GM12878 (cell line): Measurements from ENCODE around the gene SCN4A. TPM values are rescaled to one million over a fixed set of nuclear protein-coding genes. Genes with fewer than 3 reads are reported as not detected.

Source experiments
- ATAC-seq: fragments of 200-7000 bp; cut with Tn5 transposase; 3 replicates; pipeline ENCODE4 v1.9.1; 2020; ENCODE audit warnings: mild to moderate bottlenecking, moderate library complexity
- BruUV-seq: library from RNA; stranded (reverse); fragments of 400-500 nt; replicated peaks from 2 replicates; lab custom pipeline; 2021; lab: Mats Ljungman, UMichigan
- CTCF ChIA-PET: fragments of 300-600 bp; sonication (Branson Sonifier 250); formaldehyde crosslinking; extraction: SDS; loops from one replicate; lab custom pipeline; 2021; ENCODE audit warnings: inconsistent platforms; lab: Yijun Ruan, JAX
- POLR2A ChIA-PET: fragments of 350-600 bp; formaldehyde crosslinking; extraction: SDS; loops from one replicate; lab custom pipeline; 2021; ENCODE audit warnings: inconsistent platforms; lab: Charles Lee
- RAD21 ChIA-PET: fragments of 300-600 bp; sonication (Branson Sonifier 250); formaldehyde crosslinking; loops from one replicate; lab custom pipeline; 2023; ENCODE audit warnings: antibody characterized with exemption; ENCODE audit not compliant: unreplicated experiment; lab: Charles Lee
- SMC1A ChIA-PET: fragments of 300-600 bp; sonication (Branson Sonifier 250); formaldehyde crosslinking; loops from one replicate; lab custom pipeline; 2023; ENCODE audit not compliant: unreplicated experiment, uncharacterized antibody; lab: Charles Lee
- DNase-seq: peaks from one replicate; pipeline ENCODE4 v3.0.0-alpha.2; 2011; ENCODE audit warnings: low read depth, low spot score
- FAIRE-seq: peaks from 3 replicates; lab custom pipeline; 2011; peaks lifted over from hg19 to GRCh38; lab: Jason Lieb, UNC
- H2AFZ ChIP-seq: 2 replicates; pipeline ENCODE4 v1.6.0; 2011; ENCODE audit warnings: low read depth, low read length, control low read depth; ENCODE audit not compliant: control insufficient read depth
- H3K27ac ChIP-seq: 2 replicates; pipeline ENCODE4 v1.5.1; 2011; ENCODE audit warnings: control low read depth; ENCODE audit not compliant: control insufficient read depth, insufficient read depth
- H3K27me3 ChIP-seq, 2 experiments: replicated peaks in 1 of 2; 2 replicates each; pipeline versions ENCODE4 v1.6.0 to v1.6.1; 2011; ENCODE audit warnings: low read length in 1 of 2; ENCODE audit not compliant: control insufficient read depth in 2 of 2, insufficient read depth in 2 of 2
- H3K36me3 ChIP-seq, 2 experiments: 2 replicates each; pipeline ENCODE4 v1.5.1; 2011; ENCODE audit warnings: low read length in 1 of 2; ENCODE audit not compliant: control insufficient read depth in 2 of 2, insufficient read depth in 2 of 2
- H3K4me1 ChIP-seq: 2 replicates; pipeline ENCODE4 v1.6.1; 2011; ENCODE audit warnings: mild to moderate bottlenecking, low read length, moderate library complexity, mixed read lengths; ENCODE audit not compliant: control insufficient read depth, insufficient read depth
- H3K4me2 ChIP-seq: 2 replicates; pipeline ENCODE4 v1.6.0; 2011; ENCODE audit warnings: control low read depth; ENCODE audit not compliant: control insufficient read depth, insufficient read depth
- H3K4me3 ChIP-seq: fragments of 200-600 bp; sonication (generic); 2 replicates; pipeline ENCODE4 v1.5.1; 2016
- H3K79me2 ChIP-seq: 2 replicates; pipeline ENCODE4 v1.6.0; 2011; ENCODE audit warnings: low read length; ENCODE audit not compliant: control insufficient read depth, insufficient read depth
- H3K9ac ChIP-seq: 2 replicates; pipeline ENCODE4 v1.8.0; 2011; ENCODE audit warnings: low read length, control low read depth, mixed read lengths; ENCODE audit not compliant: control insufficient read depth, insufficient read depth
- H3K9me3 ChIP-seq: replicated peaks from 3 replicates; pipeline ENCODE4 v1.5.1; 2011; ENCODE audit warnings: mild to moderate bottlenecking, low read length; ENCODE audit not compliant: control insufficient read depth, insufficient read depth
- H4K20me1 ChIP-seq: 2 replicates; pipeline ENCODE4 v1.6.0; 2011; ENCODE audit not compliant: control insufficient read depth, insufficient read depth
- EED ChIP-seq: sonication (generic); IDR thresholded peaks from 2 replicates; pipeline ENCODE4 v1.6.1; 2016; ENCODE audit warnings: antibody characterized with exemption, low read depth
- ETV6 ChIP-seq, 2 experiments: fragments of 450-650 bp in 1 of 2; IDR thresholded peaks in 1 of 2; conservative IDR thresholded peaks in 1 of 2; 2 replicates each; pipeline ENCODE4 v1.6.1; 2014; ENCODE audit warnings: antibody characterized with exemption in 1 of 2, borderline replicate concordance in 1 of 2, low read depth in 1 of 2, mild to moderate bottlenecking in 1 of 2, moderate library complexity in 1 of 2
- KDM1A ChIP-seq: fragments of 200-600 bp; sonication (generic); IDR thresholded peaks from 2 replicates; pipeline ENCODE4 v1.6.1; 2016; ENCODE audit warnings: borderline replicate concordance
- MEF2A ChIP-seq: IDR thresholded peaks from 2 replicates; pipeline ENCODE4 v1.6.1; 2011; ENCODE audit warnings: low read depth, mild to moderate bottlenecking, low read length, moderate library complexity; ENCODE audit not compliant: insufficient read depth
- WGBS: methylation state at CpG from one replicate; pipeline ENCODE4 v1.1.6; 2016; ENCODE audit warnings: low lambda C conversion rate; ENCODE audit not compliant: insufficient replicate concordance, insufficient coverage; ENCODE audit errors: missing lambda C conversion rate; 5-methylcytosine and 5-hydroxymethylcytosine counted together
- in situ Hi-C: fragments of 300-500 bp; cut with MboI; formaldehyde crosslinking; loops from 9 replicates; pipeline ENCODE4 v1.14.3; 2018; ENCODE audit warnings: mixed read lengths
- intact Hi-C: fragments of 100-400 bp; cut with micrococcal nuclease; formaldehyde crosslinking; loops from one replicate; pipeline ENCODE4 v1.14.2; 2022; ENCODE audit not compliant: unreplicated experiment
- polyA plus RNA-seq, 11 experiments: library from polyadenylated mRNA; depleted of rRNA in 4 of 11; unstranded in 6 of 11; stranded (reverse) in 5 of 11; fragments of >200 nt; fragmentation: Nextera tagmentation in 4 of 11; fragmentation: Illumina TruSeq in 1 of 11; extraction: Ambion mirVana in 4 of 11; extraction: Trizol in 1 of 11; gene quantifications; 1 replicate in 1 of 11; 2 replicates in 10 of 11; pipeline versions ENCODE4 v1.2.1 to v1.2.3, GENCODE V29; 2011 to 2016; ENCODE audit warnings: inconsistent platforms in 2 of 11, missing spikeins in 2 of 11, low read depth in 1 of 11
- total RNA-seq, 4 experiments: library from RNA; depleted of rRNA in 3 of 4; stranded (reverse); fragments of >200 nt in 3 of 4; fragmentation: Illumina TruSeq in 1 of 4; extraction: Trizol in 1 of 4; gene quantifications; 2 replicates each; pipeline versions ENCODE4 v1.2.1 to v1.2.3, GENCODE V29; 2013 to 2021
- TF ChIP-seq, protein P1 (sequence below): IDR thresholded peaks from 2 replicates; pipeline ENCODE4 v1.6.1; 2012; ENCODE audit warnings: low read length, inconsistent platforms

SCN4A gene
- total and polyA plus RNA-seq, 10 of the 15 experiments (the other 5 are each of a cell fraction or from before 2014, with no cell fraction given), result under 0.01 to 0.15 (median 0.07) TPM; not detected in 4

DNA sequence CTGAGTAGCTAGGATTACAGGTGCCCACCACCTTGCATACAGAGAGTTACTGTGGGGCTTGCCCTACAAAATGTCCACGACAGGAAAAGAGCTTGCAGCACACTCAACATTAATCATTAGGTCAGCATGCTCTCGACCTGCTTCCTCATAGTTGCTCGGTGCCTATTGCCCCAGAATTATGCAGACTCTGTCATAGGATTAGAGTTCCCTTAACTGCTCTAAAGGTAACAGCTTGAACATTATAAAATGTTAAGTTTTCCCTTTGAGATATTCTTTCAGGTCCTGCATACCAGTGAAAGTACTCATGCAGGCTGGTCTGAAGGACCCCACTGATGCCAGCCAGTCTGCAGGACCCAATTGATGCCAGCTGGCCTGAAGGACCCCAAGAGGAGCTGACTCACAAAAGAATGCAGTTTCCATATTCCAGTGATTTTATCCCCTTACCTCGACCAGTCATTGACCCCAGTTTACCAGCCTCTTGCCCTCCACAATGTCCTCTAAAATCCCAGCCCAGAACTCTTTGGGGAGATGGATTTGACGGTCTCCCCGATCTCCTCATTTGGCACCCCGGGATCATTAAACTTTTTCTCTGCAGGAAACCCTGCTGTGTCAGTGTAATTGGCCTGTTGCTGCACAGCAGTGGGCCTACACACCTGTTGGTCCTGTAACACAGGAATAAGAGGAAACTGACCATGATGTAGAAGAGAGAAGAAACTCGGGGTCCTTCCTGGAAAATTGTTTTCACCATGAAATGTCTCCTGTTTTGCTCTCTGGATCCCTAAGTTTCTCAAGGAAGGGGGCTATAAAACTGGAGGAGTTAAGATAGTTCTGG, 37.1 kb upstream of the SCN4A start:
- no peak overlapping the region for H3K4me3 ChIP-seq

More for the DNA sequence above, 37.1 kb upstream of the SCN4A start:
- WGBS, result 62% methylated on average over 8 of the region's 8 CpGs
- ATAC-seq, result no peak
- Histone ChIP-seq H2AFZ (no peak overlapping the region), H3K79me2 (peaks cover 25% of the 10 kb centered on the region), H3K9me3 (no peaks in the 10 kb centered on the region; the same call in 2 of the 3 replicates), H3K4me1 (no peaks in the 10 kb centered on the region), H3K27ac (no peak overlapping the region), H3K27me3 (no peaks in the 10 kb centered on the region), H4K20me1 (no peaks in the 10 kb centered on the region), H3K4me2 (no peak overlapping the region), H3K36me3 (peaks cover 4 to 9% of the 10 kb centered on the region in 2 experiments; a peak in 3 of 4 replicates), H3K9ac (no peak overlapping the region)
- ChIA-PET SMC1A (no interaction called here), CTCF (interaction anchor here (1.0 to 1.7 kb wide), 4 partner anchors 15 to 124 kb away, joined by 3 to 6 read pairs (median 4); no protein-coding TSS in a partner anchor), POLR2A (interaction anchor here (0.5 to 0.7 kb wide), 3 partner anchors 94 to 625 kb away, joined by 3 to 6 read pairs (median 4); no protein-coding TSS in a partner anchor), RAD21 (interaction anchor here (0.8 kb wide), 1 partner anchor 22 kb away, joined by 3 read pairs; no protein-coding TSS in a partner anchor)
- intact Hi-C loops, result no loop called here
- BruUV-seq, result no TSS peak
- TF ChIP-seq, protein P1, sequence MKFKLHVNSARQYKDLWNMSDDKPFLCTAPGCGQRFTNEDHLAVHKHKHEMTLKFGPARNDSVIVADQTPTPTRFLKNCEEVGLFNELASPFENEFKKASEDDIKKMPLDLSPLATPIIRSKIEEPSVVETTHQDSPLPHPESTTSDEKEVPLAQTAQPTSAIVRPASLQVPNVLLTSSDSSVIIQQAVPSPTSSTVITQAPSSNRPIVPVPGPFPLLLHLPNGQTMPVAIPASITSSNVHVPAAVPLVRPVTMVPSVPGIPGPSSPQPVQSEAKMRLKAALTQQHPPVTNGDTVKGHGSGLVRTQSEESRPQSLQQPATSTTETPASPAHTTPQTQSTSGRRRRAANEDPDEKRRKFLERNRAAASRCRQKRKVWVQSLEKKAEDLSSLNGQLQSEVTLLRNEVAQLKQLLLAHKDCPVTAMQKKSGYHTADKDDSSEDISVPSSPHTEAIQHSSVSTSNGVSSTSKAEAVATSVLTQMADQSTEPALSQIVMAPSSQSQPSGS, result no peak
- TF ChIP-seq EED, result no peak
- TF ChIP-seq ETV6 (conservative IDR thresholded peaks at IDR 0.05 in 1 of 2, IDR thresholded peaks at IDR 0.05 in 1 of 2; ENCODE audit: borderline replicate concordance in 1 of 2, low read depth in 1 of 2), result no peak
- TF ChIP-seq MEF2A, result no peak
- no peak for TF ChIP-seq KDM1A
- no peak for DNase-seq
- FAIRE-seq, result no peak
- in situ Hi-C loops, result no loop called here
